Measurements from ENCODE around the gene CYTH1.

CYTH1 gene

GRCh38 chr17:78803186-78803845, 21.2 kb upstream of the CYTH1 start:
- no peak for DNase-seq

- DNase-seq: no peak
These were observed 20.4 kb upstream of the CYTH1 start for GRCh38 chr17:78802459-78802858.

- DNase-seq: no peak
These were observed 19.9 kb upstream of the CYTH1 start for GRCh38 chr17:78802008-78802407.

GRCh38 chr17:78800132-78800931, 18.3 kb upstream of the CYTH1 start:
- DNase-seq: no peak

GRCh38 chr17:78798695-78799559, 16.9 kb upstream of the CYTH1 start:
- DNase-seq: peak; percentile 37 to 62

GRCh38 chr17:78797691-78798585, 15.9 kb upstream of the CYTH1 start:
- DNase-seq: no peak

GRCh38 chr17:78797213-78797612, 15.1 kb upstream of the CYTH1 start:
- no peak for DNase-seq

GRCh38 chr17:78796517-78796900, 14.4 kb upstream of the CYTH1 start:
- no peak for DNase-seq

GRCh38 chr17:78795861-78796516, 13.9 kb upstream of the CYTH1 start:
- DNase-seq: no peak

- DNase-seq: no peak
These were observed 13.0 kb upstream of the CYTH1 start for GRCh38 chr17:78794864-78795640.

GRCh38 chr17:78794399-78794798, 12.3 kb upstream of the CYTH1 start:
- no peak for DNase-seq

- DNase-seq: no peak
These were observed 11.9 kb upstream of the CYTH1 start for GRCh38 chr17:78793968-78794367.

GRCh38 chr17:78793415-78793814, 11.3 kb upstream of the CYTH1 start:
- DNase-seq: no peak

GRCh38 chr17:78791840-78792709, 10.0 kb upstream of the CYTH1 start:
- no peak for DNase-seq

GRCh38 chr17:78790552-78790951, 8.5 kb upstream of the CYTH1 start:
- DNase-seq: no peak

GRCh38 chr17:78789663-78790181, 7.6 kb upstream of the CYTH1 start:
- DNase-seq: peak; percentile 55 to 59

GRCh38 chr17:78789149-78789662, 7.1 kb upstream of the CYTH1 start:
- no peak for DNase-seq

GRCh38 chr17:78788451-78788850, 6.4 kb upstream of the CYTH1 start:
- DNase-seq: no peak

GRCh38 chr17:78787444-78787843, 5.4 kb upstream of the CYTH1 start:
- DNase-seq: no peak

GRCh38 chr17:78785663-78786057, 3.6 kb upstream of the CYTH1 start:
- no peak for DNase-seq

Measured in CD4-positive, alpha-beta T cell treated with Interleukin-1 beta for 1 hour (primary cell).